Stimulated activated CD4-positive, alpha-beta T cell treated with anti-CD3 and anti-CD28 coated beads, Interleukin-12 subunit alpha, Interleukin-12 subunit beta, amount 100 ng/mL, for 48 hours (primary cell): ENCODE measurements around the gene IFNG-AS1.

ENCODE experiments used
- DNase-seq, 3 donors: peaks; one replicate each; pipeline ENCODE4 v3.0.0-alpha.2; 2020; ENCODE audit warnings: low read depth in 2 of 3, low spot score in 1 of 3

The IFNG-AS1 gene

DNA sequence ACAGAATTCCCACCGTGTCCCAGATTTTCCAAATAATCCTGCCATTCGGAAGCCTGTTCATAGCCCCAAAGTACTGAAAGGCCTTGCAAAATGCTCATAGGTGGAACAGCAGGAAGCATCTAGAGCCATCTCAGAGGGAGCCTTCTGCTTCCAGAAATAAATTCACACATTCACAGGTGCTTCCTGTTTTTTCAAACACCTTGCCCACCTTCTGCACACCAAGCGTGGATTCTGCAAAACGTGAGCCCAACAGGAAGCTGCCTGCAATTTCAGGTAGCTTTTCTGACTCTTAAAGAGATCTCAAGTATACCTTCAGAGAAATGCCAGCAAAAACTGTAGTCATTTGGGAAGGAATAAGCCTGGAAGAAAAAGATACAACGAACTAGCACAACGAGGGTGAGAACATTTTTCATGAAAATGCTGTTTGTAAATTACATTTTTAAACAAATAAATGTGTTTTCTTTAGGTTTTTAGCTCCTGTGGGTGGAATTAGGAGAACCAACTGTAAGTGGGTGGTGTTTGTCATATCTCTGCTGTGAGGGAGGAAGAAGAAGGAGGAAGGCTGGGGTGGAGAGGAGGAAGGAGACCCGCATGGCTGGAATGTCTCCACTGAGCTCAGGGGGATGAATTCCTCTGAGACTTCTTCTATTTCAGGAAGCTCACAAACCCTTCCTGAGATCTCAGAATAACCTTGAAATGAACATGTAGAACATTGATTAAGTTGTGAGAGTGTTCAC lies at the start of gene IFNG-AS1:
IFNG-AS1 (plus strand) TSS at position 264 of the 737 bp plus-strand sequence.
- DNase-seq = no peak

DNA sequence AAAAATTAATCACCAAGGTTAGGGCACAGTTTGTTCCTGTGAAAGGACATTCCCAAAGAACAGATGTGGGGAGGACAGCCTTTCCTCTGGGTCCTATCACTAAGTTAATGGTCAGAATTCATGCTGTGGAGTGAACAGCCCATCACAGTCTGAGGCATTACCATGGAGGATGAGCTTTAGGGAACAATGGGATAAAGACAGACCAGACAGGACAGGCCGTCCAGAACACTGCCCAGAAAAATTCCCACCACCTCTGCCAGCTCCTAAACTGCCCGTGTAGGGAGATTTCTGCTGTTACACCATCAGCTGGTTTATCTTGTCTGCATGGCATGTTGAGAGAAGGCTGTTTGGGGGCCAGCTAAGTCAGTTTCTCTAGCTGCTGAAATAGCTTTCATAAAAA lies 49.6 kb upstream of the IFNG-AS1 start:
- no peak for DNase-seq

- DNase-seq = no peak
Measured at GRCh38 chr12:67940780-67941243, 48.4 kb upstream of the IFNG-AS1 start.

DNA sequence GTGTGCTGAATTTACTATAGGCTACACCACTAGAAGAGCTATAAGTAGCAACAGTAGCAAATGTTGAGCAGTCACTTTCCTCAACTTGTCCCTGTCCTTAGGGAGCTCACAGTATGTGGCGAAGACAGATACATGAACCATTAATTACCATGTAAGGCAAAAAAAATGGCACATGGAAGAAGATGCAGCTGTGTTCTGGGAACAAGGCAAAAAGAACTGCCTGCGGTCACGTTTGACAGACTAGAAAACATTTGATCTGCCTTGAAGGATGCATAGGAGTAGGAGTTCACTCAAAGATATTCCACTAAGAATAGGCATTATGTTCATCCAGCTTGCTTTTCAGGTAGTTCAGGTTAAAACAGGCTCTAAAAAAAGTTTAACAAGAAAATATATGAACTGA lies 46.5 kb upstream of the IFNG-AS1 start:
- no peak for DNase-seq

DNA sequence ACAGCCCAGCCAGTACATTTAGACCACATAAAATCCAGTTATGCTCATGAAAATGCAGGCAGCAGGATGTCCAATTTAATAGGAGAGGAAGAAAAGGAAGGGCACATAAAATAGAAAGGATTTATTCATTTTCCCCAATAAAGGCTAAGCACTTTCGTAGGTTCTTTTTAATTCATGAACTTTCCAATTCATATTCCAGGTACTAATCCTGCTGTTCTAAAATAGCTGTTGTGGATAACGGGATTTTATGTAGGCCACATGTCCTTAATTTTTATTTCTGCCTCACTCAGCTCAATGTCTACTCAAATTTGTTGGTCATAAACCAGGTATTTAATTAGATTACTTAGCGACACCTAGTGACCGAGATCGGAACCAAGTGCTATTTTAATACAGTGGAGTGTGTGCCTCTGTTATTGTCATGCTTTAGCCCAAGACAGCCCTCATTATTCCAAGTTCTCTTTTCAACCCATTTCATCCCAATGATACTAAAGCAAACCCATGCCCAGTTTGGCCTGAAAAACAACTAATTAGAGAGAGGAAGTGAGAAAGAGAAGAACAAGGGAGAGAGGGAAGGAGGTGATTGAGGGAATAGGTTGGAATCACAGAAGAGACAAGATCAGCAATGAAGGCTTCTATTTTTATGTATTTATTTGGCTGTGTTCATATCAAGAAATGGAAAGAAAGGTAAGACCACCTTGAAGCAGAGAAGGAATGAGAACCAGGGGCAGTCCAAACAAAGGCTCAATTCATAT lies 45.9 kb upstream of the IFNG-AS1 start:
- DNase-seq = peak in 2 of 3 donors; percentile 48 to 77

GRCh38 chr12:67944093-67944492 lies 45.2 kb upstream of the IFNG-AS1 start:
- DNase-seq = no peak

- no peak for DNase-seq
Measured at GRCh38 chr12:67952787-67953186, 36.5 kb upstream of the IFNG-AS1 start.

GRCh38 chr12:67957383-67957782 lies 31.9 kb upstream of the IFNG-AS1 start:
- DNase-seq = no peak

DNA sequence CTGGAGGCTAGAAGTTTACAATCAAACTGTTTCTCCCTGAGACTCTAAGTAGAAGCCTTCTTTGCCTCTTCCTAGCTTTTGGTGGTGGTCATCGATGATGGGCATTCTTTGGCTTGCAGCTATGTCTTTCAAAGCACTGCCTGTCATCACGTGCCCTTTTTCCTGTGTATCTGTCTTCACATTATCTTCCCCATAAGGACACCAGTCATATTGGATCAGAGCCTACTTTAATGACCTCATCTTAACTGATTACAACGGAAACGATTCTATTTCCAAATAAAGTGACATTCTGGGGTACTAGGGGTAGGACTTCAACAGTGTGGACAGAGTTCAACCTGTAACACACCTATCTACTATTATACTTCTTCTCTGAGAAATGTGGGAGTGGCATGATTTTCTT lies 31.1 kb upstream of the IFNG-AS1 start:
- DNase-seq = no peak

DNA sequence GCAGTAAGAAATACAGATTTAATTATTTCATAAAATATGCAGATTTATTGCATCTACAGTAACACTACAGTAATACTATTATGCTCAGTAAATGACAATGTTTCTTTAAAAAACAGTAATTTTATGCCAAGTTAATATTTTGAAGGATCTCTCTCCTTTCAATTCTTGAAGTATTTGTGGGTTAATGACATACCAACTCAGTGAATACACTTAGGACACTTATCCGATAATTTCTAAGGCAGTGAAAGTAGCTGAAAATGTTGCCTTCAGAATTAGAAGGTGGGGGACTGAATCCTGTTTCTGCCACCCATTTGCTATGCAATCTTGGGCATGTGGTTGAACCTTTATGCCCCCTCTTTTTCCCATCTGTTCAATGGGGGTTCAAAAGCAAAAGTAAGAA lies 24.8 kb upstream of the IFNG-AS1 start:
- no peak for DNase-seq

GRCh38 chr12:67966560-67966959 lies 22.7 kb upstream of the IFNG-AS1 start:
- DNase-seq = no peak

DNA sequence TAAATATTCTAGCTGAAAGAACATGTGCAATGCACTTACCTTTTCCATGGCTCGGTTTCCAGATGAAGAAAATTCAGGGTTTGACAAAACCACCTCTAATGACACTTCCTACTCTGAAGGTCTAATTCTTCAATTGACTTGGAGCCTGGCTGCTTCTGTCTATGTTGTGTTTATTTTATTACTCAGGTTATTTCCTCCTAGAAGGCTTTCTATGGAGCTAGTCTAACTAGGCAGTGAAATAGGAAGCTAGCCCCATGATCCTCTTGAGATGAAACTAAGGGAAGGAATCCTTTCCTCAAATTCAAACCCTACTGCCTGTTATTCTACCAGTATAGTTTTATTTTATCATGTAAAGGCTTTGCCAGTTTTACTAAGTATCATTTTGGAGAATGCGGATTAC lies 20.9 kb upstream of the IFNG-AS1 start:
- DNase-seq = no peak

- no peak for DNase-seq
Measured at GRCh38 chr12:67968725-67969124, 20.5 kb upstream of the IFNG-AS1 start.

GRCh38 chr12:67969134-67969802 lies 20.0 kb upstream of the IFNG-AS1 start:
- no peak for DNase-seq

DNA sequence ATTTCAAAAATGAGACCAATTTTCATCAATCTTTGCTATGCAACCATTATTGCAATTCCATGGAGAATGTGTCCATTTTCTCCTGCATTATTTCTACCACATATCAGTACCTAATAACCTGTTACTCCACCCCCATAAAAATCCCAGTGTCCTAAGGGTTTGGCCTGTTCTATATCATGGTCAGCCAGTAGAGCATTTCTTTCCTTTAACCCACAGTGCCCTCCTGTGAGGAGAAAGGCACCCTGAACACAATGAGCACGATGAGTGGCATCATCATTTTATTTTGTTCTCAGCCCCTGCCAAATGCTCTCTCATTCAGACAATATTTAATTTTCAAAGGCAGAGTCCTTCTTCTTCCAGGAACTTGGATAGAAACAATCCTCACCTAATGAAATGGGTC lies 11.6 kb upstream of the IFNG-AS1 start:
- no peak for DNase-seq

GRCh38 chr12:67980391-67980790 lies 8.9 kb upstream of the IFNG-AS1 start:
- no peak for DNase-seq

- DNase-seq = no peak
Measured at GRCh38 chr12:67981287-67982162, 7.7 kb upstream of the IFNG-AS1 start.

DNA sequence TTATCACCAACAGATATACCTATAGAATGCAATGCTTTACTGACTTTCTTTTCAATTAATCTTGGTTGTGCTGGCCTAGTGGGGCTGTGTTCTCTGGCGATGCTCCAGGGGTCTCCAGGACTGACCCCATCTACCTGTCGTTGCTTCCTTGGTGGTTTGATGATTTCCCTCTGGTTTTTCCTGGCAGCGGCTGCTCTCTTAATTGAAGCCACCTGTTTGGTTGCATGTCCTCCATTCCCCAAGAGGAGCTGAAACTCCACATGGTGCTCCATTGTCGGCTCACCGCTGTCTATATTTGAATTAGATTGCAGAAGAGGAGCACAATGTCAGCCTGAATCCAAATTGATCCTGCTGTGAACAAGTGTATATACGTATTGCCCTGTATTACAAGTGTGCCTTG lies 7.1 kb upstream of the IFNG-AS1 start:
- DNase-seq = no peak

GRCh38 chr12:67986632-67987031 lies 2.6 kb upstream of the IFNG-AS1 start:
- no peak for DNase-seq

GRCh38 chr12:67988601-67989021 lies 636 bp upstream of the IFNG-AS1 start:
- no peak for DNase-seq

DNA sequence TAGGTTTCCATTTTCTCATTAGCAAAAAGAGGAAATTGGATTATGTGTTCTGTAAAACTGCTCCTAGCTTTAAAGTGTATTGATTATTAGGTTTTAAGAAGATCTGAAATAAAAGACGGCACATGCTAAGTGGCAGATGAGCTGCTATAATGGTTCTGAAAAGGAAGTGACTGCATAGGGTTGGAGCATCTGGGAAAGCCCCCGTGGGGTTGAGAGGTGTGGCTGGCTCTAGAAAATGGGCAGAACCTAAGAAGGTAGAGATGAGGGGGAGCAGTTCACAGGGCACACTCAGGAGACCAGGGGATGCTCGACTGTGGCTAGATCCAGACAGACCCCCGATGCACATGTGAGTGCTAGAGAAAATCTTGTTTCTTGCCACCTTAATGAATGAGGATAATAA lies 1.9 kb downstream of the IFNG-AS1 start:
- peak; percentile 16 to 21 (median 16) for DNase-seq
